WTC11 (cell line): Measurements from ENCODE around the gene KLHL29. TPM values are rescaled to one million over a fixed set of nuclear protein-coding genes. Genes with fewer than 3 reads are reported as not detected.

ENCODE experiments used
- ATAC-seq: fragments of 200-7000 bp; cut with Tn5 transposase; 2 replicates; pipeline ENCODE4 v1.10.0; 2021; ENCODE audit warnings: mild to moderate bottlenecking, moderate library complexity
- CTCF ChIA-PET: fragments of 300-600 bp; sonication (Branson Sonifier 250); formaldehyde crosslinking; loops from one replicate; lab custom pipeline; 2021; ENCODE audit warnings: antibody characterized with exemption; lab: Charles Lee
- POLR2A ChIA-PET: fragments of 350-600 bp; sonication (Branson Sonifier 250); formaldehyde crosslinking; loops from one replicate; lab custom pipeline; 2021; ENCODE audit warnings: antibody characterized with exemption; lab: Charles Lee
- DNase-seq: peaks from one replicate; pipeline ENCODE4 v3.0.0; 2021; ENCODE audit warnings: low spot score
- H3K27ac Mint-ChIP-seq: 2 replicates; pipeline ENCODE4 v1.8.0; 2021; ENCODE audit warnings: mixed read lengths
- H3K27me3 Mint-ChIP-seq: 2 replicates; pipeline ENCODE4 v1.8.0; 2021; ENCODE audit warnings: low read depth, mild to moderate bottlenecking, moderate library complexity, mixed read lengths
- H3K36me3 Mint-ChIP-seq: 2 replicates; pipeline ENCODE4 v1.8.0; 2021; ENCODE audit warnings: mixed read lengths
- H3K4me1 Mint-ChIP-seq: 2 replicates; pipeline ENCODE4 v1.8.0; 2022; ENCODE audit warnings: mixed read lengths
- H3K4me3 Mint-ChIP-seq: 2 replicates; pipeline ENCODE4 v1.8.0; 2021; ENCODE audit warnings: mild to moderate bottlenecking, moderate library complexity, mixed read lengths
- H3K9me3 Mint-ChIP-seq: 2 replicates; pipeline ENCODE4 v1.8.0; 2021; ENCODE audit warnings: mixed read lengths
- ATF3 ChIP-seq: sonication (generic); formaldehyde crosslinking; conservative IDR thresholded peaks from 2 replicates; pipeline ENCODE4 v1.8.1; 2022; ENCODE audit warnings: mild to moderate bottlenecking, missing genetic modification reagents
- CBFB ChIP-seq: sonication (generic); formaldehyde crosslinking; IDR thresholded peaks from 2 replicates; pipeline ENCODE4 v1.8.1; 2022; ENCODE audit warnings: mild to moderate bottlenecking, low read depth, missing genetic modification reagents
- CREM ChIP-seq: sonication (generic); formaldehyde crosslinking; IDR thresholded peaks from 2 replicates; pipeline ENCODE4 v1.8.1; 2022; ENCODE audit warnings: mild to moderate bottlenecking, missing genetic modification reagents, moderate library complexity
- E2F5 ChIP-seq: sonication (generic); formaldehyde crosslinking; IDR thresholded peaks from 2 replicates; pipeline ENCODE4 v1.8.1; 2022; ENCODE audit warnings: mild to moderate bottlenecking, moderate library complexity, missing genetic modification reagents
- ELF4 ChIP-seq: sonication (generic); formaldehyde crosslinking; IDR thresholded peaks from 2 replicates; pipeline ENCODE4 v1.8.1; 2022; ENCODE audit warnings: low read depth, mild to moderate bottlenecking, moderate library complexity, missing genetic modification reagents
- FOXJ3 ChIP-seq: sonication (generic); formaldehyde crosslinking; IDR thresholded peaks from 2 replicates; pipeline ENCODE4 v1.9.0; 2021; ENCODE audit warnings: missing genetic modification reagents, mild to moderate bottlenecking, borderline replicate concordance
- HMGXB4 ChIP-seq: sonication (generic); formaldehyde crosslinking; IDR thresholded peaks from 2 replicates; pipeline ENCODE4 v1.8.1; 2023; ENCODE audit warnings: mild to moderate bottlenecking, moderate library complexity, missing genetic modification reagents
- IRF2 ChIP-seq: sonication (generic); formaldehyde crosslinking; IDR thresholded peaks from 2 replicates; pipeline ENCODE4 v1.8.0; 2022; ENCODE audit warnings: low read depth, missing genetic modification reagents, borderline replicate concordance
- MXD4 ChIP-seq: fragments of 250-450 bp; sonication (Bioruptor Pico); IDR thresholded peaks from 2 replicates; pipeline ENCODE4 v1.8.0; 2021; ENCODE audit warnings: mild to moderate bottlenecking, moderate library complexity, borderline replicate concordance
- NFATC4 ChIP-seq: fragments of 250-450 bp; sonication (Bioruptor Pico); IDR thresholded peaks from 2 replicates; pipeline ENCODE4 v1.9.0; 2021; ENCODE audit warnings: mild to moderate bottlenecking
- SMAD4 ChIP-seq: sonication (generic); formaldehyde crosslinking; IDR thresholded peaks from 2 replicates; pipeline ENCODE4 v1.8.0; 2022; ENCODE audit warnings: mild to moderate bottlenecking, missing genetic modification reagents
- SOX15 ChIP-seq: fragments of 250-450 bp; sonication (Bioruptor Pico); IDR thresholded peaks from 2 replicates; pipeline ENCODE4 v1.9.0; 2021; ENCODE audit warnings: mild to moderate bottlenecking
- ZNF263 ChIP-seq: sonication (generic); formaldehyde crosslinking; IDR thresholded peaks from 2 replicates; pipeline ENCODE4 v1.8.1; 2022; ENCODE audit warnings: low read depth, mild to moderate bottlenecking, moderate library complexity, missing genetic modification reagents
- ZNF317 ChIP-seq: sonication (generic); formaldehyde crosslinking; IDR thresholded peaks from 2 replicates; pipeline ENCODE4 v1.8.1; 2023; ENCODE audit warnings: low read depth, mild to moderate bottlenecking, moderate library complexity, missing genetic modification reagents, borderline replicate concordance
- total RNA-seq: library from RNA; stranded (reverse); gene quantifications from 3 replicates; pipeline ENCODE4 v1.2.3, GENCODE V29; 2021
- TF ChIP-seq, protein P1 (sequence below): sonication (generic); formaldehyde crosslinking; IDR thresholded peaks from 2 replicates; pipeline ENCODE4 v1.8.1; 2022; ENCODE audit warnings: low read depth, missing genetic modification reagents, borderline replicate concordance
- TF ChIP-seq, protein P2 (sequence below): sonication (generic); formaldehyde crosslinking; IDR thresholded peaks from 2 replicates; pipeline ENCODE4 v1.8.0; 2022; ENCODE audit warnings: mild to moderate bottlenecking, missing genetic modification reagents
- TF ChIP-seq, protein P3 (sequence below): fragments of 250-450 bp; sonication (Bioruptor Pico); IDR thresholded peaks from 2 replicates; pipeline ENCODE4 v1.9.0; 2021; ENCODE audit warnings: mild to moderate bottlenecking, borderline replicate concordance

The KLHL29 gene
- total RNA-seq, 1 experiment from 2014 or later = 7.1 TPM

DNA sequence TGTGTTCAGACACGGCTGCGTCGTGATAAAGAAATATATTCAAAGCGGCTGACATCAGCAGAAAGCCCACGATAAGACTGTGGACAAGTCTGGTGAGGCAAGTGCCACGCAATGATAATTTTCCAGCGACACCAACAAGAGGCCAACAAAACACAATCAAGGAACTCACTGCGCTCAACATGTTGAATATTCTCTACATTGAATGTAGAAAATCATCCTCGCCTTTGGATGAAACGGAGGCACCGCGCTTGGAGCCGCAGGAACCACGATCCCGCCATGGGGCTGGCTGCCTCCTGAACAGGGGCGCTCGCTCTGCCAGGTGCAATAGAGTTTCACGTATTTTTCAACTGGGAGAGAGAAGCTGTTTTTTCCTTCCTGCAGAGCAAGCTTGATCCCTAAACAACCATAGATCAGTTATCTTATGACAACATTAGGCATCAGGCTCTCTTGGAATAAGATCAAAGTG, 321.7 kb downstream of the KLHL29 start (continued):
- TF ChIP-seq HMGXB4 (CRISPR knock-in tag) (no peak), SOX15 (no peak), NFATC4 (CRISPR knock-in tag) (no peak), CREM (CRISPR knock-in tag) (no peak), ZNF263 (CRISPR knock-in tag) (no peak), ATF3 (no peak), CBFB (no peak), IRF2 (CRISPR knock-in tag) (no peak)
- TF ChIP-seq, protein P1, sequence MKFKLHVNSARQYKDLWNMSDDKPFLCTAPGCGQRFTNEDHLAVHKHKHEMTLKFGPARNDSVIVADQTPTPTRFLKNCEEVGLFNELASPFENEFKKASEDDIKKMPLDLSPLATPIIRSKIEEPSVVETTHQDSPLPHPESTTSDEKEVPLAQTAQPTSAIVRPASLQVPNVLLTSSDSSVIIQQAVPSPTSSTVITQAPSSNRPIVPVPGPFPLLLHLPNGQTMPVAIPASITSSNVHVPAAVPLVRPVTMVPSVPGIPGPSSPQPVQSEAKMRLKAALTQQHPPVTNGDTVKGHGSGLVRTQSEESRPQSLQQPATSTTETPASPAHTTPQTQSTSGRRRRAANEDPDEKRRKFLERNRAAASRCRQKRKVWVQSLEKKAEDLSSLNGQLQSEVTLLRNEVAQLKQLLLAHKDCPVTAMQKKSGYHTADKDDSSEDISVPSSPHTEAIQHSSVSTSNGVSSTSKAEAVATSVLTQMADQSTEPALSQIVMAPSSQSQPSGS (CRISPR knock-in tag) = no peak
- TF ChIP-seq, protein P2, sequence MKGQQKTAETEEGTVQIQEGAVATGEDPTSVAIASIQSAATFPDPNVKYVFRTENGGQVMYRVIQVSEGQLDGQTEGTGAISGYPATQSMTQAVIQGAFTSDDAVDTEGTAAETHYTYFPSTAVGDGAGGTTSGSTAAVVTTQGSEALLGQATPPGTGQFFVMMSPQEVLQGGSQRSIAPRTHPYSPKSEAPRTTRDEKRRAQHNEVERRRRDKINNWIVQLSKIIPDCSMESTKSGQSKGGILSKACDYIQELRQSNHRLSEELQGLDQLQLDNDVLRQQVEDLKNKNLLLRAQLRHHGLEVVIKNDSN (CRISPR knock-in tag) = no peak

- CTCF ChIA-PET = no interaction called here
These were observed 322.1 kb downstream of the KLHL29 start for GRCh38 chr2:23707096-23707495.

More at GRCh38 chr2:23707096-23707495, 322.1 kb downstream of the KLHL29 start:
- Mint-ChIP-seq H3K27me3 (no peaks in the 10 kb centered on the region), H3K36me3 (peaks cover 3% of the 10 kb centered on the region; the same call in 1 of the 2 replicates), H3K9me3 (no peaks in the 10 kb centered on the region), H3K27ac (no peak overlapping the region), H3K4me1 (peaks cover 6% of the 10 kb centered on the region), H3K4me3 (no peak overlapping the region)
- ATAC-seq (no peak), DNase-seq (no peak)
- POLR2A ChIA-PET = no interaction called here
- TF ChIP-seq E2F5 (no peak), SOX15 (no peak), FOXJ3 (CRISPR knock-in tag) (no peak), SMAD4 (no peak), MXD4 (CRISPR knock-in tag) (no peak), ELF4 (CRISPR knock-in tag) (no peak), ZNF317 (CRISPR knock-in tag) (no peak)
- TF ChIP-seq, protein P3, sequence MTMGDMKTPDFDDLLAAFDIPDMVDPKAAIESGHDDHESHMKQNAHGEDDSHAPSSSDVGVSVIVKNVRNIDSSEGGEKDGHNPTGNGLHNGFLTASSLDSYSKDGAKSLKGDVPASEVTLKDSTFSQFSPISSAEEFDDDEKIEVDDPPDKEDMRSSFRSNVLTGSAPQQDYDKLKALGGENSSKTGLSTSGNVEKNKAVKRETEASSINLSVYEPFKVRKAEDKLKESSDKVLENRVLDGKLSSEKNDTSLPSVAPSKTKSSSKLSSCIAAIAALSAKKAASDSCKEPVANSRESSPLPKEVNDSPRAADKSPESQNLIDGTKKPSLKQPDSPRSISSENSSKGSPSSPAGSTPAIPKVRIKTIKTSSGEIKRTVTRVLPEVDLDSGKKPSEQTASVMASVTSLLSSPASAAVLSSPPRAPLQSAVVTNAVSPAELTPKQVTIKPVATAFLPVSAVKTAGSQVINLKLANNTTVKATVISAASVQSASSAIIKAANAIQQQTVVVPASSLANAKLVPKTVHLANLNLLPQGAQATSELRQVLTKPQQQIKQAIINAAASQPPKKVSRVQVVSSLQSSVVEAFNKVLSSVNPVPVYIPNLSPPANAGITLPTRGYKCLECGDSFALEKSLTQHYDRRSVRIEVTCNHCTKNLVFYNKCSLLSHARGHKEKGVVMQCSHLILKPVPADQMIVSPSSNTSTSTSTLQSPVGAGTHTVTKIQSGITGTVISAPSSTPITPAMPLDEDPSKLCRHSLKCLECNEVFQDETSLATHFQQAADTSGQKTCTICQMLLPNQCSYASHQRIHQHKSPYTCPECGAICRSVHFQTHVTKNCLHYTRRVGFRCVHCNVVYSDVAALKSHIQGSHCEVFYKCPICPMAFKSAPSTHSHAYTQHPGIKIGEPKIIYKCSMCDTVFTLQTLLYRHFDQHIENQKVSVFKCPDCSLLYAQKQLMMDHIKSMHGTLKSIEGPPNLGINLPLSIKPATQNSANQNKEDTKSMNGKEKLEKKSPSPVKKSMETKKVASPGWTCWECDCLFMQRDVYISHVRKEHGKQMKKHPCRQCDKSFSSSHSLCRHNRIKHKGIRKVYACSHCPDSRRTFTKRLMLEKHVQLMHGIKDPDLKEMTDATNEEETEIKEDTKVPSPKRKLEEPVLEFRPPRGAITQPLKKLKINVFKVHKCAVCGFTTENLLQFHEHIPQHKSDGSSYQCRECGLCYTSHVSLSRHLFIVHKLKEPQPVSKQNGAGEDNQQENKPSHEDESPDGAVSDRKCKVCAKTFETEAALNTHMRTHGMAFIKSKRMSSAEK (CRISPR knock-in tag) = no peak
